HepG2 (cell line): ENCODE data around the gene RPS27L.

Source experiments
- ATF1 ChIP-seq: IDR thresholded peaks from 2 replicates; pipeline ENCODE4 v1.6.1; 2016; ENCODE audit warnings: mild to moderate bottlenecking, control low read depth
- CTCF ChIP-seq: sonication (generic); formaldehyde crosslinking; IDR thresholded peaks from 2 replicates; pipeline ENCODE4 v1.5.0; 2020; ENCODE audit warnings: mild to moderate bottlenecking, missing genetic modification reagents, moderate library complexity
- ETV5 ChIP-seq: IDR thresholded peaks from 2 replicates; pipeline ENCODE4 v1.6.1; 2018; ENCODE audit warnings: missing biosample characterization, missing genetic modification reagents, inconsistent platforms, borderline replicate concordance
- POLR2A ChIP-seq, 2 experiments: IDR thresholded peaks; 2 replicates each; pipeline ENCODE4 v1.6.1; 2011; ENCODE audit warnings: low read depth in 2 of 2, low read length in 2 of 2, mild to moderate bottlenecking in 1 of 2, moderate library complexity in 1 of 2; ENCODE audit not compliant: insufficient read depth in 1 of 2
- PREB ChIP-seq: sonication (generic); formaldehyde crosslinking; IDR thresholded peaks from 2 replicates; pipeline ENCODE4 v1.4.0; 2020; ENCODE audit warnings: missing genetic modification reagents
- ZZZ3 ChIP-seq: sonication (generic); formaldehyde crosslinking; IDR thresholded peaks from 2 replicates; pipeline ENCODE4 v1.4.0; 2020; ENCODE audit warnings: missing genetic modification reagents, mild to moderate bottlenecking, borderline replicate concordance

GRCh38 chr15:63135804-63136203, 21.5 kb downstream of the RPS27L start:
- no peak for TF ChIP-seq POLR2A (IDR thresholded peaks at IDR 0.05; ENCODE audit: insufficient read depth in 1 of 2, low read depth in 2 of 2, low read length in 2 of 2)
- no peak for TF ChIP-seq CTCF (CRISPR knock-in tag)
- TF ChIP-seq PREB (CRISPR knock-in tag) = no peak
- TF ChIP-seq ETV5 (CRISPR knock-in tag) = no peak
- no peak for TF ChIP-seq ZZZ3 (CRISPR knock-in tag)
- no peak for TF ChIP-seq ATF1 (CRISPR knock-in tag)
